ENCODE measurements around the gene TWIST2. TPM values are rescaled to one million over a fixed set of nuclear protein-coding genes. Genes with fewer than 3 reads are reported as not detected.

The TWIST2 gene
- total and polyA plus RNA-seq, 9 of the 15 experiments (the other 6 are each of a cell fraction or from before 2014, with no cell fraction given) = not detected

- no peak for TF ChIP-seq ZNF143 (CRISPR knock-in tag; IDR thresholded peaks at IDR 0.05)
- no peak for TF ChIP-seq HIVEP1 (CRISPR knock-in tag; IDR thresholded peaks at IDR 0.05)
- TF ChIP-seq SFPQ (IDR thresholded peaks at IDR 0.05; ENCODE audit: low read depth, low read length) = no peak
- TF ChIP-seq PCBP2 (IDR thresholded peaks at IDR 0.05; ENCODE audit: low read depth, low read length, poor library complexity, severe bottlenecking) = no peak
- no peak for TF ChIP-seq ZNF253 (CRISPR knock-in tag; conservative IDR thresholded peaks at IDR 0.05)
- no peak for TF ChIP-seq ZNF561 (CRISPR knock-in tag; conservative IDR thresholded peaks at IDR 0.05)
- TF ChIP-seq TEAD2 (tag; IDR thresholded peaks at IDR 0.05) = no peak
- no peak for TF ChIP-seq SMAD1 (IDR thresholded peaks at IDR 0.05; ENCODE audit: low read depth, low read length, partially characterized antibody)
Measured at GRCh38 chr2:238814815-238815214, 33.1 kb upstream of the TWIST2 start (continued).

- H3K4me2 ChIP-seq (ENCODE audit: insufficient read depth, low read length) = no peak overlapping the region
- no peaks in the 10 kb centered on the region for H3K9me1 ChIP-seq (ENCODE audit: control insufficient read depth, insufficient read depth, low read length)
- H3K9me3 ChIP-seq (replicated peaks; ENCODE audit: control insufficient read depth, insufficient read depth, low read depth, low read length) = no peaks in the 10 kb centered on the region
- no peaks in the 10 kb centered on the region for H3K4me1 ChIP-seq (replicated peaks in 1 of 2; ENCODE audit: control insufficient read depth in 2 of 2, insufficient read depth in 2 of 2, low read length in 2 of 2)
- in situ Hi-C loops (cut with MboI) (no loop called here), intact Hi-C loops (cut with micrococcal nuclease) (no loop called here)
- no peak overlapping the region for H3K9ac ChIP-seq (ENCODE audit: insufficient read depth in 1 of 2, low read depth in 2 of 2, low read length in 2 of 2)
- CTCF ChIA-PET (ENCODE audit: low intra/inter-chr PET ratio) = no interaction called here
- no peak overlapping the region for H2AFZ ChIP-seq (ENCODE audit: low read depth, low read length)
- BruUV-seq (replicated peaks) = no TSS peak
- 0% methylated on average over 2 of the region's 2 CpGs for whole genome bisulfite sequencing (ENCODE audit: insufficient coverage, low coverage, missing lambda C conversion rate)
- peaks cover 0 to 5% of the 10 kb centered on the region in 2 experiments; a peak in 1 of 5 replicates for H3K27me3 ChIP-seq (ENCODE audit: control insufficient read depth in 2 of 2, insufficient read depth in 2 of 2, low read length in 2 of 2)
- no peak overlapping the region for H3K27ac ChIP-seq (ENCODE audit: extremely low read depth, low read depth, low read length)
- no peak for DNase-seq (ENCODE audit: extremely low read depth in 1 of 4, low spot score in 3 of 4)
- H4K20me1 ChIP-seq (replicated peaks; ENCODE audit: control insufficient read depth, insufficient read depth, low read length) = no peaks in the 10 kb centered on the region
- no peak for ATAC-seq
- no peak for FAIRE-seq
- POLR2A ChIA-PET = no interaction called here
- H3K4me3 ChIP-seq = no peak overlapping the region
- H3K79me2 ChIP-seq (ENCODE audit: control insufficient read depth, insufficient read depth, low read length) = no peaks in the 10 kb centered on the region
- H3K36me3 ChIP-seq (ENCODE audit: control insufficient read depth, insufficient read depth, low read length) = no peaks in the 10 kb centered on the region
- TF ChIP-seq, protein P1, sequence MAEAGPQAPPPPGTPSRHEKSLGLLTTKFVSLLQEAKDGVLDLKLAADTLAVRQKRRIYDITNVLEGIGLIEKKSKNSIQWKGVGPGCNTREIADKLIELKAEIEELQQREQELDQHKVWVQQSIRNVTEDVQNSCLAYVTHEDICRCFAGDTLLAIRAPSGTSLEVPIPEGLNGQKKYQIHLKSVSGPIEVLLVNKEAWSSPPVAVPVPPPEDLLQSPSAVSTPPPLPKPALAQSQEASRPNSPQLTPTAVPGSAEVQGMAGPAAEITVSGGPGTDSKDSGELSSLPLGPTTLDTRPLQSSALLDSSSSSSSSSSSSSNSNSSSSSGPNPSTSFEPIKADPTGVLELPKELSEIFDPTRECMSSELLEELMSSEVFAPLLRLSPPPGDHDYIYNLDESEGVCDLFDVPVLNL (CRISPR knock-in tag; IDR thresholded peaks at IDR 0.05; ENCODE audit: low read depth) = no peak
- TF ChIP-seq ADNP (tag; IDR thresholded peaks at IDR 0.05) (no peak), ZBTB17 (CRISPR knock-in tag; IDR thresholded peaks at IDR 0.05) (no peak), ZNF140 (CRISPR knock-in tag; IDR thresholded peaks at IDR 0.05) (no peak)
Measured at GRCh38 chr2:238816291-238816690, 31.6 kb upstream of the TWIST2 start.

Measured in K562 (cell line).